T47D (cell line): ENCODE data around the gene ZBTB12.
"Not testable (repeated sequence)": the region's sequence is repeated elsewhere in the genome, so short reads cannot be mapped to it uniquely, and the experiment has no call there.

ENCODE experiments used
- DNase-seq, 2 experiments: peaks; one replicate each; pipeline versions ENCODE4 v3.0.0 to v3.0.0-alpha.2; 2011 to 2012; ENCODE audit warnings: low read depth in 1 of 2, low spot score in 1 of 2
- JUND ChIP-seq: IDR thresholded peaks from 2 replicates; pipeline ENCODE4 v1.6.1; 2012; ENCODE audit warnings: low read depth
- in situ Hi-C: cut with HindIII; loops from 2 replicates; pipeline ENCODE4 v1.10.0; 2016; ENCODE audit warnings: low sequenced_read_pairs, low pct_unique_long_range_greater_than_20kb

Gene ZBTB12

GRCh38 chr6:31858707-31859106, 43.2 kb downstream of the ZBTB12 start:
- no peak for DNase-seq
- no peak for TF ChIP-seq JUND
- in situ Hi-C loops: no loop called here

- in situ Hi-C loops, DNase-seq: not testable (repeated sequence)
These were observed 44.1 kb downstream of the ZBTB12 start for GRCh38 chr6:31857774-31858173.

DNA sequence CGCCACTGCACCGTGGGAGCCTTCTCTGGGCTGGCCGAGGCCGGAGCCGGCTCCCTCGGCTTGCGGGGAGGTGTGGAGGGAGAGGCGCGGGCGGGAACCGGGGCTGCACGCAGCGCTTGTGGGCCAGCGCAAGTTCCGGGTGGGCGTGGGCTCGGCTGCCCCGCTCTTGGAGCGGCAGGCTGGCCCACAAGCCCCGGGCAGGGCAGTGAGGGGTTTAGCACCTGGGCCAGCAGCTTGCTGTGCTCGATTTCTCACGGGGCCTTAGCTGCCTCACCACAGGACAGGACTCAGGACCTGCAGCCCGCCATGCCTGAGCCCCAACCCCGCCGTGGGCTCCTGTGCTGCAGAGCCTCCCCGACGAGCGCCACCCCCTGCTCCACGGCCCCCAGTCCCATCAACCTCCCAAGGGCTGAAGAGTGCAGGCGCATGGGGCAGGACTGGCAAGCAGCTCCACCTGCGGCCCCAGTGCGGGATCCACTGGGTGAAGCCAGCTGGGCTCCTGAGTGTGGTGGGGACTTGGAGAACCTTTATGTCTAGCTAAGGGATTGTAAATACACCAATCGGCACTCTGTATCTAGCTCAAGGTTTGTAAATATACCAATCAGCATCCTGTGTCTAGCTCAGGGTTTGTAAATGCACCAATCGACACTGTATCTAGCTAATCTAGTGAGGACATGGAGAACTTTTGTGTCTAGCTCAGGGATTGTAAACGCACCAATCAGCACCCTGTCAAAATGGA, 49.7 kb downstream of the ZBTB12 start:
- DNase-seq, in situ Hi-C loops: not testable (repeated sequence)

DNA sequence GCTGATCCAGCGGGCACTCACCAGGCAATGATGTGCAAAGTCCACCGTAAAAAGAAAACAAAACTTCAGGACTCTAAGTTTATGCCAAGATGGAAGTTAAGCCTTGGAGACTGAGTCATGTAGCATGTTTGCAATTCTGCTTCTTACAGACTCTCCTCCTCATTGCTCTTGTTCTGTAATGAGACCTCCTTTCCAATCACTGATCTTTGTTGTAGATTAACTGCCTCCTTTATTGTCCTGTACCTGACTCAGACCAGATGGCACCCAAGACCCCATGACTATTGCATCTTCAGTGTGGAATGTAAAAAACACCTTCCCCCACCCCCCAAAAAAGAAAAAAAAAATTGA, 50.4 kb downstream of the ZBTB12 start:
- in situ Hi-C loops: no loop called here
- no peak for TF ChIP-seq JUND
- DNase-seq: no peak

DNA sequence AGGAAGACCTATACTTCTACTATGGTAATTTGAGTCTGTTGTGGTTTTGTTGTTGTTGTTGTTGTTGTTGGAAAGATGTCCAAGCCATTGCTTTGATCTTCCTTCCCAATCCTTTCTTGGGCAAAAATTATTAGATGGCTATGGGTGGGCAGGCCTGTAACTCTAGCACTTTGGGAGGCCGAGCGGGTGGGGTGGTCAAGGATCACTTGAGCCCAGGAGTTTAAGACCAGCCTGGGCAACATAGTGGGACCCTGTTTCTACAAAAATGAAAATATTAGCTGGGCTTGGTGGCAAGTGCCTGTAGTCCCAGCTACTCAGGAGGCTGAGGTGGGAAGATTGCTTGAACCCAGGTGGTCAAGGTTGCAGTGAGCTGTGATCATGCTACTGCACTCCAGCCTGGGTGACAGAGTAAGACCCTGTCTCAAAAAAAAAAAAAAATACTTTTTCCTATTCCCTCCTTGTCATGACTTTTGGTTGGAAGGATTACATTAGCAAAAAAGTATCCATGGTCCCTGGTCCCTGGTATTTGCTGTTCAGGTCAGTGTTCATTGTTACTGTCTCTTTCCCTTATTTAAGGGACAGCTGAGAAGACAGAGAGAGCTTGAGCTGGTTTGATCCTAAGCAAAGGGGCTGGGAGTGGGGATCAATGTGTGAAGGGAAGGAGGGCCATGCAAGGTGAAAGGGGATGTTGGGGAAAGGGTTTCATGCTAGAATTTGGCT, 51.0 kb downstream of the ZBTB12 start:
- TF ChIP-seq JUND: no peak
- in situ Hi-C loops: no loop called here
- DNase-seq: no peak
